ENCODE data around the gene GNB1L.
"Not testable (repeated sequence)": the region's sequence is repeated elsewhere in the genome, so short reads cannot be mapped to it uniquely, and the experiment has no call there.

The GNB1L gene

DNA sequence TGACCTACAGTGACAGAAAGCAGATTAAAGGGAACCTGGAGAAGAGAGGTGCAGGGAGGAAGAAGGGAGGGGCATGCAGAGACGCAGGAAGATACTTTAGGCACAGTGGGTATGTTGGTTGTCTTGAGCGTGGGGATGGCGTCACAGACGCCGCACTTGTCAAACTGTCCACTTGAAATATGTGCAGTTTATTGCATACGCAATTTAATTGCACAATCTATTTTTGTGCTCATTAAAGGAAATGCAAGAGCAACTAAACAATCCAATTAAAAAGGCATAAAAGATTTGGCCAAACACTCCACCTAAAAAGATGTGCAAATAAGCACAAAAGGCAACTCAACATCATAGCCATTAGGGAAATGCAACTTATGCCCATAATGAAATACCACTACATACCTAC lies 16.8 kb downstream of the GNB1L start:
- ATAC-seq, result no peak
- TF ChIP-seq SNAI2 (CRISPR knock-in tag; IDR thresholded peaks at IDR 0.05), result no peak
- no peak for TF ChIP-seq ZFP3 (CRISPR knock-in tag; IDR thresholded peaks at IDR 0.05)
- no peak for TF ChIP-seq ZC3H10 (CRISPR knock-in tag; IDR thresholded peaks at IDR 0.05)
- TF ChIP-seq ISL1 (CRISPR knock-in tag; IDR thresholded peaks at IDR 0.05), result no peak
- TF ChIP-seq, protein P1, sequence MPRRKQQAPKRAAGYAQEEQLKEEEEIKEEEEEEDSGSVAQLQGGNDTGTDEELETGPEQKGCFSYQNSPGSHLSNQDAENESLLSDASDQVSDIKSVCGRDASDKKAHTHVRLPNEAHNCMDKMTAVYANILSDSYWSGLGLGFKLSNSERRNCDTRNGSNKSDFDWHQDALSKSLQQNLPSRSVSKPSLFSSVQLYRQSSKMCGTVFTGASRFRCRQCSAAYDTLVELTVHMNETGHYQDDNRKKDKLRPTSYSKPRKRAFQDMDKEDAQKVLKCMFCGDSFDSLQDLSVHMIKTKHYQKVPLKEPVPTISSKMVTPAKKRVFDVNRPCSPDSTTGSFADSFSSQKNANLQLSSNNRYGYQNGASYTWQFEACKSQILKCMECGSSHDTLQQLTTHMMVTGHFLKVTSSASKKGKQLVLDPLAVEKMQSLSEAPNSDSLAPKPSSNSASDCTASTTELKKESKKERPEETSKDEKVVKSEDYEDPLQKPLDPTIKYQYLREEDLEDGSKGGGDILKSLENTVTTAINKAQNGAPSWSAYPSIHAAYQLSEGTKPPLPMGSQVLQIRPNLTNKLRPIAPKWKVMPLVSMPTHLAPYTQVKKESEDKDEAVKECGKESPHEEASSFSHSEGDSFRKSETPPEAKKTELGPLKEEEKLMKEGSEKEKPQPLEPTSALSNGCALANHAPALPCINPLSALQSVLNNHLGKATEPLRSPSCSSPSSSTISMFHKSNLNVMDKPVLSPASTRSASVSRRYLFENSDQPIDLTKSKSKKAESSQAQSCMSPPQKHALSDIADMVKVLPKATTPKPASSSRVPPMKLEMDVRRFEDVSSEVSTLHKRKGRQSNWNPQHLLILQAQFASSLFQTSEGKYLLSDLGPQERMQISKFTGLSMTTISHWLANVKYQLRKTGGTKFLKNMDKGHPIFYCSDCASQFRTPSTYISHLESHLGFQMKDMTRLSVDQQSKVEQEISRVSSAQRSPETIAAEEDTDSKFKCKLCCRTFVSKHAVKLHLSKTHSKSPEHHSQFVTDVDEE (CRISPR knock-in tag; IDR thresholded peaks at IDR 0.05), result no peak
- TF ChIP-seq PPARA (CRISPR knock-in tag; IDR thresholded peaks at IDR 0.05; ENCODE audit: borderline replicate concordance), result no peak
- TF ChIP-seq ZFP30 (CRISPR knock-in tag; IDR thresholded peaks at IDR 0.05), result no peak
- TF ChIP-seq GLIS3 (CRISPR knock-in tag; IDR thresholded peaks at IDR 0.05), result no peak
- no peak for TF ChIP-seq ZNF565 (CRISPR knock-in tag; conservative IDR thresholded peaks at IDR 0.05; ENCODE audit: low read depth)
- no peak for TF ChIP-seq CSDC2 (CRISPR knock-in tag; IDR thresholded peaks at IDR 0.05)
- TF ChIP-seq ZNF8 (CRISPR knock-in tag; IDR thresholded peaks at IDR 0.05), result no peak
- TF ChIP-seq, protein P2, sequence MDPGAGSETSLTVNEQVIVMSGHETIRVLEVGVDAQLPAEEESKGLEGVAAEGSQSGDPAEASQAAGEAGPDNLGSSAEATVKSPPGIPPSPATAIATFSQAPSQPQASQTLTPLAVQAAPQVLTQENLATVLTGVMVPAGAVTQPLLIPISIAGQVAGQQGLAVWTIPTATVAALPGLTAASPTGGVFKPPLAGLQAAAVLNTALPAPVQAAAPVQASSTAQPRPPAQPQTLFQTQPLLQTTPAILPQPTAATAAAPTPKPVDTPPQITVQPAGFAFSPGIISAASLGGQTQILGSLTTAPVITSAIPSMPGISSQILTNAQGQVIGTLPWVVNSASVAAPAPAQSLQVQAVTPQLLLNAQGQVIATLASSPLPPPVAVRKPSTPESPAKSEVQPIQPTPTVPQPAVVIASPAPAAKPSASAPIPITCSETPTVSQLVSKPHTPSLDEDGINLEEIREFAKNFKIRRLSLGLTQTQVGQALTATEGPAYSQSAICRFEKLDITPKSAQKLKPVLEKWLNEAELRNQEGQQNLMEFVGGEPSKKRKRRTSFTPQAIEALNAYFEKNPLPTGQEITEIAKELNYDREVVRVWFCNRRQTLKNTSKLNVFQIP (CRISPR knock-in tag; IDR thresholded peaks at IDR 0.05; ENCODE audit: borderline replicate concordance, low read depth), result no peak
- TF ChIP-seq, protein P3, sequence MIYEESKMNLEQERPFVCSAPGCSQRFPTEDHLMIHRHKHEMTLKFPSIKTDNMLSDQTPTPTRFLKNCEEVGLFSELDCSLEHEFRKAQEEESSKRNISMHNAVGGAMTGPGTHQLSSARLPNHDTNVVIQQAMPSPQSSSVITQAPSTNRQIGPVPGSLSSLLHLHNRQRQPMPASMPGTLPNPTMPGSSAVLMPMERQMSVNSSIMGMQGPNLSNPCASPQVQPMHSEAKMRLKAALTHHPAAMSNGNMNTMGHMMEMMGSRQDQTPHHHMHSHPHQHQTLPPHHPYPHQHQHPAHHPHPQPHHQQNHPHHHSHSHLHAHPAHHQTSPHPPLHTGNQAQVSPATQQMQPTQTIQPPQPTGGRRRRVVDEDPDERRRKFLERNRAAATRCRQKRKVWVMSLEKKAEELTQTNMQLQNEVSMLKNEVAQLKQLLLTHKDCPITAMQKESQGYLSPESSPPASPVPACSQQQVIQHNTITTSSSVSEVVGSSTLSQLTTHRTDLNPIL (CRISPR knock-in tag; IDR thresholded peaks at IDR 0.05; ENCODE audit: low read depth), result no peak
- TF ChIP-seq OSR1 (CRISPR knock-in tag; IDR thresholded peaks at IDR 0.05), result no peak

DNA sequence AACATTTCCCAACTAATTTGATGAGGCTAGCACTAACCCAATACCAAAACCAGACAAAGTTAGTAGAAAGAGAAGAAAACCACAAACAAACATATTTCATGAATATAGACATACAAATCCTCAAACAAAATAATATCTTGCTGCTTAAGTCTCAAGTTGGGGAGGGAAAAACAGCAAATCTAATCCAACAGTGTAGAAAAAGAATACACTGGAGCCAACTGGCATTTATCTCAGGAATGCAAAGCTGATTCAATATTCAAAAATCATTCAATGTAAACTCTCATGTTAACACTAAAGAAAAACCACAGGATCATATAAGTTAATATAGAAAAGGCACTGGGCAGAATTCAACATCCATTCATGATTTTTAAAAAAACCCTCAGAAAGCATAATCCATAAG lies 18.2 kb downstream of the GNB1L start:
- TF ChIP-seq ESRRG (CRISPR knock-in tag; IDR thresholded peaks at IDR 0.05) (no peak), BACH2 (CRISPR knock-in tag; IDR thresholded peaks at IDR 0.05; ENCODE audit: borderline replicate concordance) (no peak), OSR1 (CRISPR knock-in tag; IDR thresholded peaks at IDR 0.05) (no peak), GLIS3 (CRISPR knock-in tag; IDR thresholded peaks at IDR 0.05) (no peak), ARNTL (CRISPR knock-in tag; IDR thresholded peaks at IDR 0.05; ENCODE audit: borderline replicate concordance, low read depth) (no peak), ISL1 (CRISPR knock-in tag; IDR thresholded peaks at IDR 0.05) (no peak), TCF4 (CRISPR knock-in tag; IDR thresholded peaks at IDR 0.05; ENCODE audit: borderline replicate concordance) (no peak), TOX (CRISPR knock-in tag; IDR thresholded peaks at IDR 0.05; ENCODE audit: borderline replicate concordance) (no peak), RARB (CRISPR knock-in tag; IDR thresholded peaks at IDR 0.05) (no peak)
- TF ChIP-seq, protein P4, sequence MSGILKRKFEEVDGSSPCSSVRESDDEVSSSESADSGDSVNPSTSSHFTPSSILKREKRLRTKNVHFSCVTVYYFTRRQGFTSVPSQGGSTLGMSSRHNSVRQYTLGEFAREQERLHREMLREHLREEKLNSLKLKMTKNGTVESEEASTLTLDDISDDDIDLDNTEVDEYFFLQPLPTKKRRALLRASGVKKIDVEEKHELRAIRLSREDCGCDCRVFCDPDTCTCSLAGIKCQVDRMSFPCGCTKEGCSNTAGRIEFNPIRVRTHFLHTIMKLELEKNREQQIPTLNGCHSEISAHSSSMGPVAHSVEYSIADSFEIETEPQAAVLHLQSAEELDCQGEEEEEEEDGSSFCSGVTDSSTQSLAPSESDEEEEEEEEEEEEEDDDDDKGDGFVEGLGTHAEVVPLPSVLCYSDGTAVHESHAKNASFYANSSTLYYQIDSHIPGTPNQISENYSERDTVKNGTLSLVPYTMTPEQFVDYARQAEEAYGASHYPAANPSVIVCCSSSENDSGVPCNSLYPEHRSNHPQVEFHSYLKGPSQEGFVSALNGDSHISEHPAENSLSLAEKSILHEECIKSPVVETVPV (CRISPR knock-in tag; IDR thresholded peaks at IDR 0.05), result no peak
- TF ChIP-seq, protein P3 (CRISPR knock-in tag; IDR thresholded peaks at IDR 0.05; ENCODE audit: low read depth), result no peak

DNA sequence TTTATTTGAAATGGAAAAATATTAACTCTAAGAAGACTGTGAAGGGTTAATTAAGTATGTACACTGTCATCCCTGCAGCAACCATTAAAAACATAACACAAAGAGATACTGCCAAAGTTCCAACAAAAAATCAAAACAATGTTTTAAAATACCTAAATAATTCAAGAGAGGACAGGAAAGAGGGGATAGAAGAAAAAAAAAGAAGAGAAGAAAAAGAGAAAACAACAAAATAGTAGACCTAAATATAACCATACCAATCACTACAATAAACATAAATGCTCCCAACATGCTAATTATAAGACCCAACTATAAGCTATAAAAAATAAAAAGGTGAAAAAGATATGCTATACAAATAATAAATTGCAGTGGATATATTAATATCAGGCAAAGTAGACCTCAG lies 20.1 kb downstream of the GNB1L start:
- no peak for ATAC-seq
- TF ChIP-seq, protein P4 (CRISPR knock-in tag; IDR thresholded peaks at IDR 0.05), result no peak
- TF ChIP-seq ZC3H10 (CRISPR knock-in tag; IDR thresholded peaks at IDR 0.05) (no peak), OSR1 (CRISPR knock-in tag; IDR thresholded peaks at IDR 0.05) (no peak), ZFP3 (CRISPR knock-in tag; IDR thresholded peaks at IDR 0.05) (no peak), RARB (CRISPR knock-in tag; IDR thresholded peaks at IDR 0.05) (no peak), ZNF8 (CRISPR knock-in tag; IDR thresholded peaks at IDR 0.05) (no peak), ZNF565 (CRISPR knock-in tag; conservative IDR thresholded peaks at IDR 0.05; ENCODE audit: low read depth) (no peak), CSDC2 (CRISPR knock-in tag; IDR thresholded peaks at IDR 0.05) (no peak), ISL1 (CRISPR knock-in tag; IDR thresholded peaks at IDR 0.05) (no peak), ZNF70 (CRISPR knock-in tag; IDR thresholded peaks at IDR 0.05) (no peak), GLIS3 (CRISPR knock-in tag; IDR thresholded peaks at IDR 0.05) (no peak), ESRRG (CRISPR knock-in tag; IDR thresholded peaks at IDR 0.05) (no peak), PPARA (CRISPR knock-in tag; IDR thresholded peaks at IDR 0.05; ENCODE audit: borderline replicate concordance) (no peak)
- TF ChIP-seq, protein P3 (CRISPR knock-in tag; IDR thresholded peaks at IDR 0.05; ENCODE audit: low read depth), result no peak

More for the DNA sequence above, 18.2 kb downstream of the GNB1L start:
- ATAC-seq, result no peak

DNA sequence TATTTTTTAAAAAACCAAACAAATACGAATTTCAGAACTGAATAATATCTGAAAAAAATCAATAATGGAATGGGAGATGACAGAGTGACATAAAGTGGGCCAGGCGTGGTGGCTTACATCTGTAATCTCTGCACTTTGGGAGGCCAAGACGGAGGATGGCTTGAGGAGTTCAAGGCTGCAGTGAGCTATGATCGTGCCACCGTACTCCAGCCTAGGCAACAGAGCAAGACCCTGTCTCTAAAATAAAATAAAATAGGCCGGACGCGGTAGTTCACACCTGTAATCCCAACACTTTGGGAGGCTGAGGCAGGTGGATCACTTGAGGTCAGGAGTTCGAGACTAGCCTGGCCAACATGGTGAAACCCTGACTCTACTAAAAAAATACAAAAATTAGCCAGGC lies 21.3 kb downstream of the GNB1L start:
- not testable (repeated sequence) for ATAC-seq

Measured in SK-N-SH treated with all-trans-retinoic acid at 6 μM for 48 hours (cell line).